ENCODE data around the gene SCARB1. TPM values are rescaled to one million over a fixed set of nuclear protein-coding genes. Genes with fewer than 3 reads are reported as not detected.

SCARB1 gene
- total RNA-seq, 1 experiment from 2014 or later: 31.3 TPM

DNA sequence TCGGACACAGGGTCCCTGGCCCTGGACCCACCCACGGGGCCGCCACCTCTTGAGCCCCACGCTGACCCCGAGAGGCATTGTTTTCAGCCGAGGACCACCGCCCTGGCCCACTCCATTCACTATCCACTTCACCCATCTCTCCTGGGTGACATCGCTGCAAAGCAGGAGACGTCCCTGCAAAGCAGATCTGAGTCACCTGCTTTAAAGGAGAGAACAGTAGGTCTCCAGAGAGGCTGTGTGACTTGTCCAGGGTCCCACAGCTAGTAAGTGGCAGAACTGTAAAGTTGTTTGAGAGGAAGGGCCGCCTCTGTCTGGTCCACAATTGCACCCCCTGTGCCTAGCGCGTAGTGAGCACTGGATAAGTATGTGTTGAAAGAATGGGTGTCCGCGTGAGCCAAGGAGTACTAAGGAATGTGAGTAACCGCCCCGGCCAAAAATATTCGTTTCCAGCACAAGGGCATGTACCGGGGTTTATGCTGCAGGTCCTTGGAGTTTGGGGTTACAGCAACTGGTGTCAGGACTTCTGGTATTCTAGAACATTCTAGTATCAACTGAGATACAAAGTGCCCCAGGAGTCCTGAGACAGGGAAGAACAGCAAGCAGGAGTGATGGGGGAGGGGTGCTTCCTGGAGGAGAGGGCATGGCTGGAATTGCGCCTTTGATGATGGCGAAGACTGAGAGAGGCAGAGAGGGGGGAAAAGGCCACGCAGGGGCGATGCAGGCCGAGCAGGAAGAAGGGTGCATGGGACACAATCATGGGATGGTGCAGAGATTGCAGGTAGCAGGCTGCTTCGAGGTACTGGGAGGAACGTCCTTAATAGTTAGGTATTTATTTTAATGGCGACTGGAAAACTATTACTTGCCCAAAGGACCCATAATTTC, 91.1 kb downstream of the SCARB1 start:
- Histone ChIP-seq H2BK12ac (ENCODE audit: insufficient read length, low read depth, low read length) (no peak overlapping the region), H2BK20ac (ENCODE audit: low read depth, low read length, poor library complexity, severe bottlenecking) (no peak overlapping the region), H3K14ac (ENCODE audit: insufficient read depth, low read length) (no peak overlapping the region), H3K4me1 (ENCODE audit: insufficient read depth, low read length) (no peaks in the 10 kb centered on the region; the same call in 1 of the 2 replicates), H3K23me2 (ENCODE audit: insufficient read length, low read depth, low read length, poor library complexity, severe bottlenecking) (no peaks in the 10 kb centered on the region), H2BK15ac (ENCODE audit: low read depth, low read length) (no peak overlapping the region), H4K5ac (ENCODE audit: insufficient read length, low read depth, low read length) (no peak overlapping the region), H2AK5ac (ENCODE audit: insufficient read length, low read length) (no peak overlapping the region), H3T11ph (ENCODE audit: low read length) (no peak overlapping the region), H3K79me2 (ENCODE audit: insufficient read depth, low read length) (no peaks in the 10 kb centered on the region), H3K9ac (ENCODE audit: extremely low read depth, insufficient read length, low read length) (no peak overlapping the region), H3K79me1 (ENCODE audit: insufficient read depth, low read depth, low read length, poor library complexity, severe bottlenecking) (no peaks in the 10 kb centered on the region), H3K18ac (ENCODE audit: insufficient read length, low read depth, low read length) (no peak overlapping the region), H3K9me3 (ENCODE audit: control insufficient read depth, low read depth, low read length) (no peaks in the 10 kb centered on the region), H3K4ac (ENCODE audit: low read depth, low read length) (no peak overlapping the region), H2BK5ac (ENCODE audit: insufficient read length, low read length) (no peak overlapping the region), H2AFZ (ENCODE audit: low read length) (no peak overlapping the region), H2BK120ac (ENCODE audit: low read depth, low read length, poor library complexity, severe bottlenecking) (no peak overlapping the region), H3K27ac (ENCODE audit: insufficient read length, low read depth, low read length) (no peak overlapping the region), H4K91ac (ENCODE audit: insufficient read length, low read depth, low read length) (no peak overlapping the region), H3K23ac (ENCODE audit: insufficient read length, low read depth, low read length) (no peak overlapping the region), H3K27me3 (ENCODE audit: insufficient read depth, low read length) (no peaks in the 10 kb centered on the region), H4K20me1 (ENCODE audit: control insufficient read depth, insufficient read depth, insufficient read length) (no peaks in the 10 kb centered on the region), H4K8ac (replicated peaks; ENCODE audit: insufficient read length, low read depth, low read length) (no peak overlapping the region), H3K56ac (ENCODE audit: insufficient read length, low read depth, low read length) (no peak overlapping the region), H3K4me2 (ENCODE audit: insufficient read depth, insufficient read length, low read length) (peak overlapping the region; percentile 39)
- H3K9me3 Mint-ChIP-seq: peaks cover 3% of the 10 kb centered on the region in 2 experiments; a peak in 2 of 5 replicates
- DNase-seq: no peak
- peaks cover 0 to 4% (median 3%) of the 10 kb centered on the region in 3 experiments; a peak in 2 of 7 replicates for H3K36me3 Mint-ChIP-seq (ENCODE audit: insufficient read depth in 1 of 3, low read depth in 3 of 3)
- H3K4me3 Mint-ChIP-seq: peak overlapping the region in 1 of 2 experiments; percentile 47; a peak in 2 of 5 replicates
- peaks cover 26% of the 10 kb centered on the region for H3K27me3 Mint-ChIP-seq (ENCODE audit: low read depth)
- no CpG with 5 or more reads among the region's 26 CpGs for WGBS (ENCODE audit: extremely low coverage, insufficient read length, low lambda C conversion rate)
- peaks cover 18 to 21% of the 10 kb centered on the region in 2 experiments for H3K4me1 Mint-ChIP-seq
- H3K27ac Mint-ChIP-seq: no peak overlapping the region
- TF ChIP-seq, protein P1, sequence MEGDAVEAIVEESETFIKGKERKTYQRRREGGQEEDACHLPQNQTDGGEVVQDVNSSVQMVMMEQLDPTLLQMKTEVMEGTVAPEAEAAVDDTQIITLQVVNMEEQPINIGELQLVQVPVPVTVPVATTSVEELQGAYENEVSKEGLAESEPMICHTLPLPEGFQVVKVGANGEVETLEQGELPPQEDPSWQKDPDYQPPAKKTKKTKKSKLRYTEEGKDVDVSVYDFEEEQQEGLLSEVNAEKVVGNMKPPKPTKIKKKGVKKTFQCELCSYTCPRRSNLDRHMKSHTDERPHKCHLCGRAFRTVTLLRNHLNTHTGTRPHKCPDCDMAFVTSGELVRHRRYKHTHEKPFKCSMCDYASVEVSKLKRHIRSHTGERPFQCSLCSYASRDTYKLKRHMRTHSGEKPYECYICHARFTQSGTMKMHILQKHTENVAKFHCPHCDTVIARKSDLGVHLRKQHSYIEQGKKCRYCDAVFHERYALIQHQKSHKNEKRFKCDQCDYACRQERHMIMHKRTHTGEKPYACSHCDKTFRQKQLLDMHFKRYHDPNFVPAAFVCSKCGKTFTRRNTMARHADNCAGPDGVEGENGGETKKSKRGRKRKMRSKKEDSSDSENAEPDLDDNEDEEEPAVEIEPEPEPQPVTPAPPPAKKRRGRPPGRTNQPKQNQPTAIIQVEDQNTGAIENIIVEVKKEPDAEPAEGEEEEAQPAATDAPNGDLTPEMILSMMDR (conservative IDR thresholded peaks at IDR 0.05): no peak
